Measurements from ENCODE around the gene SVIP.

DNA sequence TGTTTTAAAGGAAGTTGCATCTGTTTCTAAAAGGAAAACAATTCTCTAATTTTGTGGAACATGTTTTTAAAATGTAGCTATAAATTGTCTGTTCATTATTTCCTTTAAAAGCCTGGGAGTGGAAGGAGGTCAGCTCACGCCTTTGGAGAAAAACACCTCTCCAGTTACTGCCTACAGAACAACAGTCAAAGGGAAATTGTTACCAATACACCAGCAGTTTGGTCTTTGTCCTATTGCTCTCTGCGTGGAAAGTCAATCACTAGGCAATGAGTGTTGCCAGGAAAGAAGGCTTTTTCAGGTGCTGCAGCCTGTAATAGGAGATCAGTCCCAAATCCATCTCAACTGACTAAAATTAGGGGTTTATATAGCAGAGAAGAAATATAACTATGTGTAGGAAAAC lies 22.2 kb downstream of the SVIP start:
- TF ChIP-seq, protein P1, sequence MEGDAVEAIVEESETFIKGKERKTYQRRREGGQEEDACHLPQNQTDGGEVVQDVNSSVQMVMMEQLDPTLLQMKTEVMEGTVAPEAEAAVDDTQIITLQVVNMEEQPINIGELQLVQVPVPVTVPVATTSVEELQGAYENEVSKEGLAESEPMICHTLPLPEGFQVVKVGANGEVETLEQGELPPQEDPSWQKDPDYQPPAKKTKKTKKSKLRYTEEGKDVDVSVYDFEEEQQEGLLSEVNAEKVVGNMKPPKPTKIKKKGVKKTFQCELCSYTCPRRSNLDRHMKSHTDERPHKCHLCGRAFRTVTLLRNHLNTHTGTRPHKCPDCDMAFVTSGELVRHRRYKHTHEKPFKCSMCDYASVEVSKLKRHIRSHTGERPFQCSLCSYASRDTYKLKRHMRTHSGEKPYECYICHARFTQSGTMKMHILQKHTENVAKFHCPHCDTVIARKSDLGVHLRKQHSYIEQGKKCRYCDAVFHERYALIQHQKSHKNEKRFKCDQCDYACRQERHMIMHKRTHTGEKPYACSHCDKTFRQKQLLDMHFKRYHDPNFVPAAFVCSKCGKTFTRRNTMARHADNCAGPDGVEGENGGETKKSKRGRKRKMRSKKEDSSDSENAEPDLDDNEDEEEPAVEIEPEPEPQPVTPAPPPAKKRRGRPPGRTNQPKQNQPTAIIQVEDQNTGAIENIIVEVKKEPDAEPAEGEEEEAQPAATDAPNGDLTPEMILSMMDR (IDR thresholded peaks at IDR 0.05), result no peak
- no peak for TF ChIP-seq POLR2A (IDR thresholded peaks at IDR 0.05)

Measured in right lobe of liver (tissue), 4 donors.